ENCODE data around the gene SRGAP1. TPM values are rescaled to one million over a fixed set of nuclear protein-coding genes. Genes with fewer than 3 reads are reported as not detected.

The SRGAP1 gene
- total and polyA plus RNA-seq, 2 of the 13 experiments (the other 11 are each of a cell fraction or from before 2014, with no cell fraction given) = 1.6 to 3.4 TPM

GRCh38 chr12:64091186-64091585, 246.7 kb downstream of the SRGAP1 start:
- Histone ChIP-seq H3K79me2 (ENCODE audit: insufficient read depth, low read length) (no peaks in the 10 kb centered on the region), H3K27ac (ENCODE audit: extremely low read length, insufficient read depth, low read length) (no peak overlapping the region), H3K36me3 (replicated peaks in 1 of 2; ENCODE audit: control insufficient read depth in 1 of 2, insufficient read depth in 2 of 2, low read length in 2 of 2) (no peaks in the 10 kb centered on the region; a peak in 1 of 5 replicates), H3K9ac (ENCODE audit: insufficient read depth, low read depth, low read length) (no peak overlapping the region), H3K4me2 (ENCODE audit: low read depth, low read length) (no peak overlapping the region), H3K4me3 (replicated peaks in 1 of 3; ENCODE audit: insufficient read depth in 1 of 3, low read depth in 2 of 3, low read length in 3 of 3) (no peak overlapping the region), H4K20me1 (ENCODE audit: insufficient read depth, low read length) (no peaks in the 10 kb centered on the region), H3K27me3 (ENCODE audit: control insufficient read depth in 1 of 2, insufficient read depth in 2 of 2, low read length in 2 of 2) (no peaks in the 10 kb centered on the region), H2AFZ (ENCODE audit: low read length) (no peak overlapping the region), H3K9me3 (ENCODE audit: low read length) (no peaks in the 10 kb centered on the region), H3K4me1 (ENCODE audit: insufficient read depth, low read length) (no peaks in the 10 kb centered on the region)
- FAIRE-seq (no peak), DNase-seq (ENCODE audit: low spot score) (no peak), ATAC-seq (no peak)
- in situ Hi-C loops (cut with HindIII; ENCODE audit: extremely low pct_ligation_motif_present, low pct_unique_long_range_greater_than_20kb) (no loop called here), intact Hi-C loops (cut with micrococcal nuclease; ENCODE audit: unreplicated experiment) (no loop called here)
- CTCF ChIA-PET (ENCODE audit: low intra/inter-chr PET ratio, low total read pairs) = no interaction called here
- no TSS peak for BruUV-seq (replicated peaks)
- TF ChIP-seq ZNF335 (CRISPR knock-in tag; IDR thresholded peaks at IDR 0.05) = no peak
- no peak for TF ChIP-seq KDM2A (CRISPR knock-in tag; IDR thresholded peaks at IDR 0.05; ENCODE audit: borderline replicate concordance, low read depth)
- no peak for TF ChIP-seq DNMT3B (CRISPR knock-in tag; conservative IDR thresholded peaks at IDR 0.05)
- WGBS (ENCODE audit: low lambda C conversion rate) = 97% methylated on average over 4 of the region's 4 CpGs
- POLR2A ChIA-PET = no interaction called here

GRCh38 chr12:64092507-64093196, 248.2 kb downstream of the SRGAP1 start:
- Histone ChIP-seq H3K4me2 (ENCODE audit: low read depth, low read length) (no peak overlapping the region), H2AFZ (ENCODE audit: low read length) (no peak overlapping the region), H3K36me3 (replicated peaks in 1 of 2; ENCODE audit: control insufficient read depth in 1 of 2, insufficient read depth in 2 of 2, low read length in 2 of 2) (peaks cover 0 to 6% of the 10 kb centered on the region in 2 experiments; a peak in 2 of 5 replicates), H3K27me3 (ENCODE audit: control insufficient read depth in 1 of 2, insufficient read depth in 2 of 2, low read length in 2 of 2) (no peaks in the 10 kb centered on the region), H3K4me1 (ENCODE audit: insufficient read depth, low read length) (no peaks in the 10 kb centered on the region), H3K9ac (ENCODE audit: insufficient read depth, low read depth, low read length) (no peak overlapping the region), H3K27ac (ENCODE audit: extremely low read length, insufficient read depth, low read length) (no peak overlapping the region), H3K79me2 (ENCODE audit: insufficient read depth, low read length) (no peaks in the 10 kb centered on the region), H4K20me1 (ENCODE audit: insufficient read depth, low read length) (no peaks in the 10 kb centered on the region), H3K9me3 (ENCODE audit: low read length) (no peaks in the 10 kb centered on the region), H3K4me3 (replicated peaks in 1 of 3; ENCODE audit: insufficient read depth in 1 of 3, low read depth in 2 of 3, low read length in 3 of 3) (no peak overlapping the region)
- intact Hi-C loops (cut with micrococcal nuclease; ENCODE audit: unreplicated experiment) = no loop called here
- POLR2A ChIA-PET = no interaction called here
- WGBS (ENCODE audit: low lambda C conversion rate) = 92% methylated on average over 4 of the region's 4 CpGs
- no TSS peak for BruUV-seq (replicated peaks)
- ATAC-seq (no peak), FAIRE-seq (no peak), DNase-seq (ENCODE audit: low spot score) (no peak)
- in situ Hi-C loops (cut with HindIII; ENCODE audit: extremely low pct_ligation_motif_present, low pct_unique_long_range_greater_than_20kb) = no loop called here
- CTCF ChIA-PET (ENCODE audit: low intra/inter-chr PET ratio, low total read pairs) = no interaction called here
- no peak for TF ChIP-seq ZNF235 (CRISPR knock-in tag; IDR thresholded peaks at IDR 0.05; ENCODE audit: borderline replicate concordance)
- TF ChIP-seq ZNF574 (CRISPR knock-in tag; IDR thresholded peaks at IDR 0.05) = no peak
- TF ChIP-seq ZNF619 (CRISPR knock-in tag; IDR thresholded peaks at IDR 0.05) = no peak
